ENCODE results near the gene TESK1. TPM values are rescaled to one million over a fixed set of nuclear protein-coding genes. Genes with fewer than 3 reads are reported as not detected.

Gene TESK1
- total RNA-seq, 4 donors from 2014 or later, result 2.0 to 59.7 (median 15.5) TPM

DNA sequence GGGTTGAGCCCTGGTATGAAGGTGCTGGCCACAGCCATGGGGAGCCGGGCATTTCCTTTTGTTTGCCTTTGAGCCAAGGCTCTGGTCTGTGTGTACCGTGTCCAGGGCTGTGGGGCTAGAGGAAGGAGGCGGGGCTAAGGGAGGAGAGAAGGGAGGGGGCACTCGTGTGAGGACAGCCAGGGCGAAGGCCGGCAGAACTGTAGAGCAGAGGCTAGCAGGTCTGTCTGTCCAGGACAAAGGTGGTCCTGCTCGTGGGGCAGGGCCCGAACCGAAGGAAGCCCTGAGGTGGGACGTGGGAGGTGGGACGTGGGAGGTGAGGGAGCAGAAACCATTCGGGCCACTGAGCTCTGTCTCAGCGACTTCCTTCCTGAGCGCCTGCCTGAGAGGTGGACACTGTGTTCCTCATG is 41.3 kb upstream of the TESK1 start:
- Histone ChIP-seq H3K27me3 (no peaks in the 10 kb centered on the region), H3K4me3 (peak overlapping the region in 1 of 2 donors; percentile 12), H3K4me1 (no peaks in the 10 kb centered on the region), H3K9me3 (no peaks in the 10 kb centered on the region), H3K36me3 (no peaks in the 10 kb centered on the region), H3K27ac (peak overlapping the region; percentile 17 to 56)
- intact Hi-C loops (cut with DNase I; ENCODE audit: low total_unique reads), result no loop called here
- DNase-seq, result peak; percentile 50 to 60
- TF ChIP-seq, protein P1, sequence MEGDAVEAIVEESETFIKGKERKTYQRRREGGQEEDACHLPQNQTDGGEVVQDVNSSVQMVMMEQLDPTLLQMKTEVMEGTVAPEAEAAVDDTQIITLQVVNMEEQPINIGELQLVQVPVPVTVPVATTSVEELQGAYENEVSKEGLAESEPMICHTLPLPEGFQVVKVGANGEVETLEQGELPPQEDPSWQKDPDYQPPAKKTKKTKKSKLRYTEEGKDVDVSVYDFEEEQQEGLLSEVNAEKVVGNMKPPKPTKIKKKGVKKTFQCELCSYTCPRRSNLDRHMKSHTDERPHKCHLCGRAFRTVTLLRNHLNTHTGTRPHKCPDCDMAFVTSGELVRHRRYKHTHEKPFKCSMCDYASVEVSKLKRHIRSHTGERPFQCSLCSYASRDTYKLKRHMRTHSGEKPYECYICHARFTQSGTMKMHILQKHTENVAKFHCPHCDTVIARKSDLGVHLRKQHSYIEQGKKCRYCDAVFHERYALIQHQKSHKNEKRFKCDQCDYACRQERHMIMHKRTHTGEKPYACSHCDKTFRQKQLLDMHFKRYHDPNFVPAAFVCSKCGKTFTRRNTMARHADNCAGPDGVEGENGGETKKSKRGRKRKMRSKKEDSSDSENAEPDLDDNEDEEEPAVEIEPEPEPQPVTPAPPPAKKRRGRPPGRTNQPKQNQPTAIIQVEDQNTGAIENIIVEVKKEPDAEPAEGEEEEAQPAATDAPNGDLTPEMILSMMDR (IDR thresholded peaks at IDR 0.05), result no peak
- no peak for TF ChIP-seq POLR2A (IDR thresholded peaks at IDR 0.05)

DNA sequence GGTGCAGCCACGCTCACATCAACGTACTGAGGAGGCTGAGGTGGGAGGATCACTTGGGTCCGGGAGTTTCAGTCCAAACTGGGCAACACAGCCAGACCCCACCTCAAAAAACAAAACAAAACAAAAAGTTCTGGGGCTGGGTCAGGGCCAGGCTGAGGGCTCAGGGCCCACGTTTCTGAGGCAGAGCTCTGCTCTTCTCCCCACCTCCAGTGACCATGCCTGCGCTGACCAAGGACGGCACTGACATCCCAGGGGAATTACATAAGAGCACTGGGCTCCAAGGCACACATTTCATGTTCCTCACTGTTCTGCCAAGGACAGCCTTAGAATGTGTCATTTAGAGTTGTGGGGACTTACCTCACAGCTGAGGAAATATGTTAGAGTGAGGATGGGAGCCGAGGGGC is 40.4 kb upstream of the TESK1 start:
- Histone ChIP-seq H3K27me3 (no peaks in the 10 kb centered on the region), H3K4me1 (no peaks in the 10 kb centered on the region), H3K27ac (peak overlapping the region; percentile 22 to 56), H3K36me3 (no peaks in the 10 kb centered on the region), H3K9me3 (no peaks in the 10 kb centered on the region), H3K4me3 (no peak overlapping the region)
- TF ChIP-seq, protein P1 (IDR thresholded peaks at IDR 0.05), result no peak
- no peak for TF ChIP-seq POLR2A (IDR thresholded peaks at IDR 0.05)
- DNase-seq, result peak in 1 of 2 donors; percentile 32
- intact Hi-C loops (cut with DNase I; ENCODE audit: low total_unique reads), result no loop called here

- H3K4me1 ChIP-seq, result no peaks in the 10 kb centered on the region
- no peak overlapping the region for H3K27ac ChIP-seq
- H3K36me3 ChIP-seq, result no peaks in the 10 kb centered on the region
- no peak overlapping the region for H3K4me3 ChIP-seq
- intact Hi-C loops (cut with DNase I; ENCODE audit: low total_unique reads), result no loop called here
- TF ChIP-seq POLR2A (IDR thresholded peaks at IDR 0.05), result no peak
- TF ChIP-seq, protein P1 (IDR thresholded peaks at IDR 0.05), result no peak
- no peaks in the 10 kb centered on the region for H3K27me3 ChIP-seq
- no peak for DNase-seq
- H3K9me3 ChIP-seq, result no peaks in the 10 kb centered on the region
Measured at GRCh38 chr9:35566417-35566816, 38.6 kb upstream of the TESK1 start.

- Histone ChIP-seq H3K9me3 (no peaks in the 10 kb centered on the region), H3K27me3 (no peaks in the 10 kb centered on the region), H3K4me3 (no peak overlapping the region), H3K27ac (no peak overlapping the region), H3K36me3 (no peaks in the 10 kb centered on the region), H3K4me1 (no peaks in the 10 kb centered on the region)
- intact Hi-C loops (cut with DNase I; ENCODE audit: low total_unique reads), result no loop called here
- no peak for DNase-seq
- TF ChIP-seq, protein P1 (IDR thresholded peaks at IDR 0.05), result no peak
- TF ChIP-seq POLR2A (IDR thresholded peaks at IDR 0.05), result no peak
Measured at GRCh38 chr9:35568196-35568595, 36.9 kb upstream of the TESK1 start.

DNA sequence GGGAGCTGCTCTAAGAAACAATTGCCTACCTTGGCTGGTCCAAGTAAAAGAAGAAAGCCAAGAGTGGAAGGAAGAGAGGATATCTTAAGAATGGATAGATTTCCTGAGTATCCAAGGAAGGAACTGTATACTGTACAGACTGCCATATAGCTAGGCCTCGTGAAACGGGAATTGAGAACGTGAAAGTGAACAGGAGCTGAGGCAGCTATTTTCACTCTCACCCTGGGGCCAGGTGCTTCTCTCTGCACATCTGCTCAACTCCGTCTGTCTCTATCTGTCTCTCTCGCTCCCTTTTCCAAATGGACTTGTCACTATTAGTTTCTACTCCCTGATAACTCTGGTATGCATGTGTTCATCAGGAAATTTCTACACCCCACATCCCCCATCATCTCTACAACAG is 35.9 kb upstream of the TESK1 start:
- Histone ChIP-seq H3K36me3 (no peaks in the 10 kb centered on the region), H3K4me1 (no peaks in the 10 kb centered on the region), H3K27ac (no peak overlapping the region), H3K4me3 (no peak overlapping the region), H3K27me3 (no peaks in the 10 kb centered on the region), H3K9me3 (no peaks in the 10 kb centered on the region)
- no peak for TF ChIP-seq POLR2A (IDR thresholded peaks at IDR 0.05)
- TF ChIP-seq, protein P1 (IDR thresholded peaks at IDR 0.05), result no peak
- intact Hi-C loops (cut with DNase I; ENCODE audit: low total_unique reads), result no loop called here
- DNase-seq, result no peak
